Measurements from ENCODE around the gene DMRT3.

Gene DMRT3

GRCh38 chr9:971901-972500, 4.5 kb upstream of the DMRT3 start:
- Histone ChIP-seq H3K36me3 (ENCODE audit: control insufficient read depth in 1 of 2, insufficient read depth in 2 of 2, low read length in 2 of 2) (no peaks in the 10 kb centered on the region), H3K4me2 (ENCODE audit: low read length) (peak overlapping the region; percentile 54), H3K9me3 (ENCODE audit: insufficient read depth, low read depth, low read length) (peaks cover 4% of the 10 kb centered on the region), H3K9ac (ENCODE audit: low read length) (no peak overlapping the region), H4K8ac (ENCODE audit: low read depth, low read length) (peak overlapping the region; percentile 67), H3K4me1 (ENCODE audit: control insufficient read depth in 1 of 2, insufficient read depth in 2 of 2, low read length in 2 of 2) (peaks cover 18 to 27% of the 10 kb centered on the region in 2 experiments), H3K4me3 (ENCODE audit: low read depth, low read length) (no peak overlapping the region), H3K23ac (ENCODE audit: low read length) (no peak overlapping the region), H2AK5ac (ENCODE audit: low read length) (no peak overlapping the region), H3K14ac (ENCODE audit: low read length) (peak overlapping the region; percentile 33), H2AFZ (ENCODE audit: insufficient read depth, low read length, poor library complexity) (peak overlapping the region; percentile 40), H3K27ac (ENCODE audit: low read depth, low read length) (no peak overlapping the region), H3K27me3 (ENCODE audit: insufficient read depth, low read length) (peaks cover 83% of the 10 kb centered on the region), H3K79me2 (ENCODE audit: control insufficient read depth, insufficient read depth, low read length, poor library complexity) (no peaks in the 10 kb centered on the region), H2BK5ac (ENCODE audit: low read depth, low read length, poor library complexity) (no peak overlapping the region), H3K4ac (ENCODE audit: low read depth, low read length) (no peak overlapping the region), H3K79me1 (ENCODE audit: low read length) (no peaks in the 10 kb centered on the region), H2BK120ac (ENCODE audit: insufficient read depth, low read length, poor library complexity) (no peak overlapping the region), H4K12ac (ENCODE audit: low read depth, low read length) (no peak overlapping the region), H4K91ac (ENCODE audit: low read depth, low read length) (peak overlapping the region; percentile 18), H3K18ac (ENCODE audit: low read length) (no peak overlapping the region), H2BK12ac (ENCODE audit: low read length) (peak overlapping the region; percentile 53)
- DNase-seq, result no peak
- WGBS (ENCODE audit: extremely low coverage, insufficient coverage, insufficient read length), result no CpG with 5 or more reads among the region's 42 CpGs

DNA sequence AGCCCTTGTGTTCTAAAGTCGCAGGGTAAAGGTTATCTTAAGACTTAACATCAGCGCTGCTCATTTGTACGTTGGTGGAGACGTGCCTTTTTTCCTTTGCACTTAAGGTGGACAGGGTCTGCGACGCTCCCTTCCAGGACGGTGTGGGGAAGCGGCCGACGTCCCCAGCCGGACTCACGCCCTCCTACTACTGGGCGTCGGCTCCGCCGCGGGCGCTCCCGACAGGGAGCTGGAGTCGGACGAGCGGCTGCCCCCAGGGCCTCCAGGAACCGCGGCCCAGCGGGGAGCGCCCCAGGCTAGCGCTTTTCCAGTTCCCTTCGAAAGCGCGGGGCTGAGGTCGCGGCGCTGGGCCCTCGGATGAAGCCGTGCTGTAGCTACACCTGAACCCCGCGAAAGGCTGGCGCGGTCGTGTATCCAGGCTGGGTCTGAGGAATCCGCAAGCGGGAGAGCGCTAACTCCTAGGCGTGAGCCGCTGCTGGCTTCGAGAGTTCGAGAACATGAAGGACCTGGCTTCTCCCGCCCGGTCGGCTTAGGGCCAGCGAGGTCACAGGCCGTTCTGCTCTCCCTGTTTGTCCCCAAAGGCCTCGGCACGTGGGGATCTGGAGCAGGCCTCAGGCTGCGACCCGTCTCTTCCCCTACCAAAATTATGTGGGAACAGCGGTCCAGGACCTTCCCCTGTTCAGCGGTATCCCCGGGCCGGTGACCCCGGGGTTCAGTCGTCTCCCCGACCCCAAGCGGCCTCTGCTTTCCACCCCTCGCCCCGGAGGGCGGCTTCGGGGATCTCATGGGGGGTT, 3.8 kb upstream of the DMRT3 start:
- Histone ChIP-seq H3K18ac (ENCODE audit: low read length) (no peak overlapping the region), H2BK5ac (ENCODE audit: low read depth, low read length, poor library complexity) (no peak overlapping the region), H2AFZ (ENCODE audit: insufficient read depth, low read length, poor library complexity) (no peak overlapping the region), H2AK5ac (ENCODE audit: low read length) (no peak overlapping the region), H3K23ac (ENCODE audit: low read length) (no peak overlapping the region), H2BK12ac (ENCODE audit: low read length) (no peak overlapping the region), H4K91ac (ENCODE audit: low read depth, low read length) (peak overlapping the region; percentile 44), H2BK120ac (ENCODE audit: insufficient read depth, low read length, poor library complexity) (no peak overlapping the region), H3K4me1 (ENCODE audit: control insufficient read depth in 1 of 2, insufficient read depth in 2 of 2, low read length in 2 of 2) (peaks cover 22 to 28% of the 10 kb centered on the region in 2 experiments), H4K12ac (ENCODE audit: low read depth, low read length) (no peak overlapping the region), H3K4me3 (ENCODE audit: low read depth, low read length) (no peak overlapping the region), H3K27ac (ENCODE audit: low read depth, low read length) (no peak overlapping the region), H3K9ac (ENCODE audit: low read length) (no peak overlapping the region), H3K14ac (ENCODE audit: low read length) (no peak overlapping the region), H3K79me1 (ENCODE audit: low read length) (no peaks in the 10 kb centered on the region), H3K36me3 (ENCODE audit: control insufficient read depth in 1 of 2, insufficient read depth in 2 of 2, low read length in 2 of 2) (no peaks in the 10 kb centered on the region), H3K4me2 (ENCODE audit: low read length) (peak overlapping the region; percentile 54), H4K8ac (ENCODE audit: low read depth, low read length) (no peak overlapping the region), H3K9me3 (ENCODE audit: insufficient read depth, low read depth, low read length) (peaks cover 4% of the 10 kb centered on the region), H3K4ac (ENCODE audit: low read depth, low read length) (no peak overlapping the region), H3K27me3 (ENCODE audit: insufficient read depth, low read length) (peaks cover 87% of the 10 kb centered on the region), H3K79me2 (ENCODE audit: control insufficient read depth, insufficient read depth, low read length, poor library complexity) (no peaks in the 10 kb centered on the region)
- no CpG with 5 or more reads among the region's 68 CpGs for WGBS (ENCODE audit: extremely low coverage, insufficient coverage, insufficient read length)
- DNase-seq, result no peak

GRCh38 chr9:973295-973834, 3.1 kb upstream of the DMRT3 start:
- WGBS (ENCODE audit: extremely low coverage, insufficient coverage, insufficient read length), result no CpG with 5 or more reads among the region's 17 CpGs
- Histone ChIP-seq H2BK12ac (ENCODE audit: low read length) (no peak overlapping the region), H3K27ac (ENCODE audit: low read depth, low read length) (no peak overlapping the region), H3K79me2 (ENCODE audit: control insufficient read depth, insufficient read depth, low read length, poor library complexity) (no peaks in the 10 kb centered on the region), H3K4me3 (ENCODE audit: low read depth, low read length) (no peak overlapping the region), H3K9ac (ENCODE audit: low read length) (no peak overlapping the region), H3K27me3 (ENCODE audit: insufficient read depth, low read length) (peaks cover 90% of the 10 kb centered on the region), H2AFZ (ENCODE audit: insufficient read depth, low read length, poor library complexity) (no peak overlapping the region), H2BK120ac (ENCODE audit: insufficient read depth, low read length, poor library complexity) (no peak overlapping the region), H3K4me2 (ENCODE audit: low read length) (no peak overlapping the region), H3K79me1 (ENCODE audit: low read length) (no peaks in the 10 kb centered on the region), H3K9me3 (ENCODE audit: insufficient read depth, low read depth, low read length) (peaks cover 4% of the 10 kb centered on the region), H3K23ac (ENCODE audit: low read length) (no peak overlapping the region), H4K12ac (ENCODE audit: low read depth, low read length) (no peak overlapping the region), H3K14ac (ENCODE audit: low read length) (no peak overlapping the region), H3K18ac (ENCODE audit: low read length) (no peak overlapping the region), H3K36me3 (ENCODE audit: control insufficient read depth in 1 of 2, insufficient read depth in 2 of 2, low read length in 2 of 2) (no peaks in the 10 kb centered on the region), H3K4me1 (ENCODE audit: control insufficient read depth in 1 of 2, insufficient read depth in 2 of 2, low read length in 2 of 2) (peaks cover 22 to 28% of the 10 kb centered on the region in 2 experiments), H3K4ac (ENCODE audit: low read depth, low read length) (no peak overlapping the region), H4K8ac (ENCODE audit: low read depth, low read length) (no peak overlapping the region), H2BK5ac (ENCODE audit: low read depth, low read length, poor library complexity) (no peak overlapping the region), H2AK5ac (ENCODE audit: low read length) (no peak overlapping the region), H4K91ac (ENCODE audit: low read depth, low read length) (no peak overlapping the region)
- no peak for DNase-seq

DNA sequence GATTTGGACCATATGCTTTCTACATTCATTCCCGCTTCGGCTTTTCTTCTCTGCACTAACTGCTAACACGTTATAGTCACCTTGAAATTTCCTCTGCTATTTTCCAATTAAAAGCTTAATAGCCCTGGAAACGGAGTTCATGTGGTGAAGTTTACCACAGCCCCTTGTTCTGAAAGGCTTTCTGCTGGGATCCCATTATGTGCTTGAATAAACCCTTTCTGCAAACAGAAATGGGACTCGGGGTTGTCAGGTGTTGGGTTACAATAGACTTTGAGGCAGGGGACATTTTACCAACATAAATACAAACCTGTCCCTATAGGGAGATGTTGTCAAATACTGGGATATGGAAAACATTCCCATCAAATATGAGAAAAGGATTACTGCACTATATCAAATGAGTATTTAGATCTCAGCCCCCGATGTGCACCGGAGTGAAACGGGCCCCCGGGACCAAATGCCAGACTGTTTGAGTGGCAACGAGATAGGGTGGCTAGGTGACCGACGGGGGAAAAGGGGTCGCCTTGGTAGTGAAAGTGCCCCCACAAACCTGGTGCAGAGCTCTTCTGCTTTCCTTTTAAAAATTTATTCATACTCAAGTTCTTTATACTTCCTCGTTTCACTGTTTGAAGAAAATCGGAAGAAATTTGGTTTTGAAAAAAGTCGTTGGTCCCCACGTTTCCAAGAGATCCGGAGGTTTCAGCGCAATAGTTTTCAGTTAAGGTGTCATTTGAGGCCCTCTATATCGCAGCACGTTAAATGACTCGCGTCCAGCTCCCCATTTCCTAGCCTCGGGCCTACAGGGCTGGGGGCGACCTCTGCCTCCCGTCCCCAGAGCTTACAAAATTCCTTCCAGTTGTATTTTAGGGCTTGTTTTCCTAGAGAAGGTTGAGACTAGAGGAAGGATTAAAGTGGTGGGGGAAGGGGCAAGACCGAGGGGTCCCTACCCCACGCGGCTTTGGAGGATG, 2.1 kb upstream of the DMRT3 start:
- H3K4me3 ChIP-seq (ENCODE audit: low read depth, low read length), result no peak overlapping the region
- no peak overlapping the region for H4K8ac ChIP-seq (ENCODE audit: low read depth, low read length)
- H2BK120ac ChIP-seq (ENCODE audit: insufficient read depth, low read length, poor library complexity), result no peak overlapping the region
- no peak overlapping the region for H4K91ac ChIP-seq (ENCODE audit: low read depth, low read length)
- H3K9me3 ChIP-seq (ENCODE audit: insufficient read depth, low read depth, low read length), result peaks cover 4% of the 10 kb centered on the region
- H3K4ac ChIP-seq (ENCODE audit: low read depth, low read length), result no peak overlapping the region
- H3K23ac ChIP-seq (ENCODE audit: low read length), result no peak overlapping the region
- peaks cover 22 to 28% of the 10 kb centered on the region in 2 experiments for H3K4me1 ChIP-seq (ENCODE audit: control insufficient read depth in 1 of 2, insufficient read depth in 2 of 2, low read length in 2 of 2)
- H2AFZ ChIP-seq (ENCODE audit: insufficient read depth, low read length, poor library complexity), result no peak overlapping the region
- no peak overlapping the region for H3K27ac ChIP-seq (ENCODE audit: low read depth, low read length)
- H3K79me1 ChIP-seq (ENCODE audit: low read length), result no peaks in the 10 kb centered on the region
- no peak overlapping the region for H3K4me2 ChIP-seq (ENCODE audit: low read length)
- H3K79me2 ChIP-seq (ENCODE audit: control insufficient read depth, insufficient read depth, low read length, poor library complexity), result no peaks in the 10 kb centered on the region
- H4K12ac ChIP-seq (ENCODE audit: low read depth, low read length), result no peak overlapping the region
- no peak overlapping the region for H2BK5ac ChIP-seq (ENCODE audit: low read depth, low read length, poor library complexity)
- no peak for DNase-seq
- WGBS (ENCODE audit: extremely low coverage, insufficient coverage, insufficient read length), result no CpG with 5 or more reads among the region's 29 CpGs
- H3K14ac ChIP-seq (ENCODE audit: low read length), result no peak overlapping the region
- H3K18ac ChIP-seq (ENCODE audit: low read length), result no peak overlapping the region
- H3K27me3 ChIP-seq (ENCODE audit: insufficient read depth, low read length), result peaks cover 97% of the 10 kb centered on the region
- no peak overlapping the region for H2BK12ac ChIP-seq (ENCODE audit: low read length)
- H3K36me3 ChIP-seq (ENCODE audit: control insufficient read depth in 1 of 2, insufficient read depth in 2 of 2, low read length in 2 of 2), result no peaks in the 10 kb centered on the region
- no peak overlapping the region for H3K9ac ChIP-seq (ENCODE audit: low read length)
- no peak overlapping the region for H2AK5ac ChIP-seq (ENCODE audit: low read length)
